H7 (cell line): ENCODE data around the gene DLK2. TPM values are rescaled to one million over a fixed set of nuclear protein-coding genes. Genes with fewer than 3 reads are reported as not detected.
"Not testable (repeated sequence)": the region's sequence is repeated elsewhere in the genome, so short reads cannot be mapped to it uniquely, and the experiment has no call there.

ENCODE experiments used
- DNase-seq: peaks from one replicate; pipeline ENCODE4 v3.0.0; 2012
- H3K27me3 ChIP-seq: 2 replicates; pipeline ENCODE4 v1.6.0; 2011; ENCODE audit warnings: mild to moderate bottlenecking, low read length; ENCODE audit not compliant: control insufficient read depth, insufficient read depth
- H3K36me3 ChIP-seq: replicated peaks from 2 replicates; pipeline ENCODE4 v1.5.1; 2011; ENCODE audit warnings: low read length; ENCODE audit not compliant: control insufficient read depth, insufficient read depth
- H3K4me3 ChIP-seq: 2 replicates; pipeline ENCODE4 v1.5.1; 2011; ENCODE audit warnings: low read depth, mild to moderate bottlenecking, control low read depth, low read length, moderate library complexity; ENCODE audit not compliant: insufficient read depth
- total RNA-seq: library from RNA; depleted of rRNA; stranded (reverse); fragments of >200 nt; shearing (Covaris generic); gene quantifications from 2 replicates; pipeline ENCODE4 v1.2.3, GENCODE V29; 2014

DLK2 gene
- total RNA-seq, 1 experiment from 2014 or later: 0.42 TPM

GRCh38 chr6:43434001-43434840, 21.1 kb downstream of the DLK2 start:
- Histone ChIP-seq H3K27me3 (no peaks in the 10 kb centered on the region), H3K4me3 (no peak overlapping the region), H3K36me3 (no peaks in the 10 kb centered on the region)
- DNase-seq: no peak

- H3K27me3 ChIP-seq: no peaks in the 10 kb centered on the region
- H3K36me3 ChIP-seq: no peaks in the 10 kb centered on the region
- H3K4me3 ChIP-seq: no peak overlapping the region
- no peak for DNase-seq
Measured at GRCh38 chr6:43433148-43433547, 22.2 kb downstream of the DLK2 start.

- Histone ChIP-seq H3K4me3 (no peak overlapping the region), H3K36me3 (no peaks in the 10 kb centered on the region), H3K27me3 (no peaks in the 10 kb centered on the region)
- no peak for DNase-seq
Measured at GRCh38 chr6:43432009-43432945, 23.1 kb downstream of the DLK2 start.

- DNase-seq: peak; percentile 28
- no peaks in the 10 kb centered on the region for H3K36me3 ChIP-seq
- no peak overlapping the region for H3K4me3 ChIP-seq
- H3K27me3 ChIP-seq: no peaks in the 10 kb centered on the region
Measured at GRCh38 chr6:43428874-43429273, 26.5 kb downstream of the DLK2 start.

- Histone ChIP-seq H3K36me3 (no peaks in the 10 kb centered on the region), H3K27me3 (no peaks in the 10 kb centered on the region), H3K4me3 (peak overlapping the region; percentile 92)
- DNase-seq: no peak
Measured at GRCh38 chr6:43428112-43428570, 27.2 kb downstream of the DLK2 start.

GRCh38 chr6:43427406-43428111, 27.8 kb downstream of the DLK2 start, which contains the start of gene ABCC10:
TSS of gene ABCC10 (plus strand) at chr6:43427541. CDS start at chr6:43427979, 438 bp downstream.
- DNase-seq: peak; percentile 98
- Histone ChIP-seq H3K27me3 (no peaks in the 10 kb centered on the region), H3K4me3 (peak within 1 kb of the TSS; percentile 92), H3K36me3 (no peaks in the 10 kb centered on the region)

GRCh38 chr6:43426928-43427405, 28.4 kb downstream of the DLK2 start:
- Histone ChIP-seq H3K27me3 (no peaks in the 10 kb centered on the region), H3K4me3 (peak overlapping the region; percentile 92), H3K36me3 (no peaks in the 10 kb centered on the region)
- DNase-seq: no peak

GRCh38 chr6:43425083-43425482, 30.3 kb downstream of the DLK2 start:
- DNase-seq, H3K36me3 ChIP-seq, H3K27me3 ChIP-seq, H3K4me3 ChIP-seq: not testable (repeated sequence)

- Histone ChIP-seq H3K36me3 (no peaks in the 10 kb centered on the region), H3K4me3 (no peak overlapping the region), H3K27me3 (no peaks in the 10 kb centered on the region; the same call in 1 of the 2 replicates)
- DNase-seq: no peak
Measured at GRCh38 chr6:43421831-43422230, 33.5 kb downstream of the DLK2 start.

GRCh38 chr6:43420012-43420709, 35.2 kb downstream of the DLK2 start:
- H3K36me3 ChIP-seq: no peaks in the 10 kb centered on the region
- no peak overlapping the region for H3K4me3 ChIP-seq
- no peaks in the 10 kb centered on the region; the same call in 1 of the 2 replicates for H3K27me3 ChIP-seq
- no peak for DNase-seq

- H3K4me3 ChIP-seq: no peak overlapping the region
- no peaks in the 10 kb centered on the region; the same call in 1 of the 2 replicates for H3K27me3 ChIP-seq
- no peak for DNase-seq
- H3K36me3 ChIP-seq: no peaks in the 10 kb centered on the region
Measured at GRCh38 chr6:43416935-43417334, 38.4 kb downstream of the DLK2 start.

GRCh38 chr6:43415275-43415674, 40.1 kb downstream of the DLK2 start:
- not testable (repeated sequence) for H3K27me3 ChIP-seq, DNase-seq, H3K4me3 ChIP-seq, H3K36me3 ChIP-seq

- no peaks in the 10 kb centered on the region; the same call in 1 of the 2 replicates for H3K27me3 ChIP-seq
- no peak overlapping the region for H3K4me3 ChIP-seq
- no peaks in the 10 kb centered on the region for H3K36me3 ChIP-seq
- DNase-seq: peak; percentile 18
Measured at GRCh38 chr6:43413002-43413401, 42.3 kb downstream of the DLK2 start.
